NCI-H446 (cell line): ENCODE results near the gene NAMPT.
"Not testable (repeated sequence)": the region's sequence is repeated elsewhere in the genome, so short reads cannot be mapped to it uniquely, and the experiment has no call there.

Experiments used
- DNase-seq, 2 experiments: peaks; one replicate each; lab custom pipeline; 2025; lab: John Stamatoyannopoulos, UW

NAMPT gene

GRCh38 chr7:106284714-106285050, at the start of gene NAMPT:
TSS of gene NAMPT (minus strand) at chr7:106284983. CDS start at chr7:106284884, 99 bp downstream.
- no peak for DNase-seq

- DNase-seq: no peak
Observed at GRCh38 chr7:106332201-106332600, 47.4 kb upstream of the NAMPT start.

GRCh38 chr7:106331441-106332175, 46.8 kb upstream of the NAMPT start:
- DNase-seq: no peak

- DNase-seq: no peak
Observed at GRCh38 chr7:106329971-106330733, 45.4 kb upstream of the NAMPT start.

GRCh38 chr7:106329408-106329807, 44.6 kb upstream of the NAMPT start:
- no peak for DNase-seq

GRCh38 chr7:106327538-106328481, 43.0 kb upstream of the NAMPT start:
- no peak for DNase-seq

GRCh38 chr7:106326594-106327537, 42.1 kb upstream of the NAMPT start:
- no peak for DNase-seq

- not testable (repeated sequence) for DNase-seq
Observed at GRCh38 chr7:106324509-106324908, 39.7 kb upstream of the NAMPT start.

- DNase-seq: not testable (repeated sequence)
Observed at GRCh38 chr7:106320254-106320770, 35.5 kb upstream of the NAMPT start.

GRCh38 chr7:106318482-106318881, 33.7 kb upstream of the NAMPT start:
- no peak for DNase-seq

GRCh38 chr7:106317971-106318370, 33.2 kb upstream of the NAMPT start:
- DNase-seq: no peak

- no peak for DNase-seq
Observed at GRCh38 chr7:106316947-106317346, 32.2 kb upstream of the NAMPT start.

GRCh38 chr7:106314875-106315274, 30.1 kb upstream of the NAMPT start:
- DNase-seq: no peak

- no peak for DNase-seq
Observed at GRCh38 chr7:106313966-106314365, 29.2 kb upstream of the NAMPT start.

- no peak for DNase-seq
Observed at GRCh38 chr7:106313456-106313901, 28.7 kb upstream of the NAMPT start.

GRCh38 chr7:106312906-106313305, 28.1 kb upstream of the NAMPT start:
- no peak for DNase-seq

GRCh38 chr7:106312099-106312871, 27.5 kb upstream of the NAMPT start:
- no peak for DNase-seq

GRCh38 chr7:106309362-106309761, 24.6 kb upstream of the NAMPT start:
- no peak for DNase-seq

- DNase-seq: no peak
Observed at GRCh38 chr7:106306256-106306655, 21.5 kb upstream of the NAMPT start.

GRCh38 chr7:106305732-106306131, 20.9 kb upstream of the NAMPT start:
- no peak for DNase-seq
